GM21526 (cell line): ENCODE measurements around the gene TBXAS1.

Experiments
- ATAC-seq: cut with Tn5 transposase; IDR thresholded peaks from one replicate; pipeline ENCODE4 v1.9.1; 2021; ENCODE audit warnings: moderate library complexity; ENCODE audit not compliant: unreplicated experiment, low FRiP score

TBXAS1 gene

DNA sequence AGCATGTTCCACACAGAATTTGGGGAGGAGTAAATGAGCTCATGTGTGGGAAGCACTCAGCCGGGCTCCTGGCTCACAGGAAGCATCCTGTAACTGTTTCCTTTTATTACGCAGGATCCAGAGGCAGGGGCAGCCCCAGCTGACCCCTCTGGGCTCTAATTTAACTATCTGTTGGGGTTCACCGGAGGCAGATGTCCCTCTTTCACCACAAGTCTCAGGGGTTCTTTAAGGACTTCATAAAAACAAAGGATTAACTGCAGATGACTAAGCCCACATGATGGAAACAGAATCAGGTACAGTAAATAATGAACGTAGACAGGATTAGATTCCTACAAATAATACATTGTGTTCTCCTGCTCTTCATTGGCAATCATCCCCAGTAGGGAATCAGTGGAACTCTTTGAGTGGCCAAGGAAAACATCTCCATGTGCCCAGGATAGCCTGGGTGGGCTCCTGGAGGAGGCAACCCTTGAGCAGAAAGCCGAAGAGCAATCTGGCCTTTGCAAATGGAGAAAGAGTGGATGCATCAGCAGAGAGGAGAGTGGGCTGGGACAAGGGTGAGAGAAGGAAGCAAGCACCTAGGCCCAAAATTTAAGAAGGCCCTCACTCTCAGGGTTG, 24.6 kb downstream of the TBXAS1 start:
- ATAC-seq = no peak

DNA sequence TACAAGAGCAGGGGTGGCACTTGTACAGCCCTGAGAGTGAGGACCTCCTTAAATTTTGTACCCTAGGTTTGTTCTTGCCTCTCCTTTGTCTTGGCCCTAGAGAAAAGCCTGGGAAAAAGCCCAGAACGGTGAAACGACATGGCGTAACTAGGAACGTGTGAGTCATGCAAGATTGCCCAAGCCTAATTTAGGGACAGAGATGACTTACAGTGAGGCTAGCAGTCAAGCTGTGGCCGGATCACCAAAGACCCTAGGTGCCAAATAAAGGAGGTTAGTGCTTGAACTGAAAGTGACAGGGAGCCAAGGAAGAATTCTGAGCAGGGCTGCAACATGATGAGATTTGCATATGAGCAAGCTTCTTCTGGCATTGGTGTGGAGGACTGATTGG, 25.1 kb downstream of the TBXAS1 start:
- no peak for ATAC-seq

DNA sequence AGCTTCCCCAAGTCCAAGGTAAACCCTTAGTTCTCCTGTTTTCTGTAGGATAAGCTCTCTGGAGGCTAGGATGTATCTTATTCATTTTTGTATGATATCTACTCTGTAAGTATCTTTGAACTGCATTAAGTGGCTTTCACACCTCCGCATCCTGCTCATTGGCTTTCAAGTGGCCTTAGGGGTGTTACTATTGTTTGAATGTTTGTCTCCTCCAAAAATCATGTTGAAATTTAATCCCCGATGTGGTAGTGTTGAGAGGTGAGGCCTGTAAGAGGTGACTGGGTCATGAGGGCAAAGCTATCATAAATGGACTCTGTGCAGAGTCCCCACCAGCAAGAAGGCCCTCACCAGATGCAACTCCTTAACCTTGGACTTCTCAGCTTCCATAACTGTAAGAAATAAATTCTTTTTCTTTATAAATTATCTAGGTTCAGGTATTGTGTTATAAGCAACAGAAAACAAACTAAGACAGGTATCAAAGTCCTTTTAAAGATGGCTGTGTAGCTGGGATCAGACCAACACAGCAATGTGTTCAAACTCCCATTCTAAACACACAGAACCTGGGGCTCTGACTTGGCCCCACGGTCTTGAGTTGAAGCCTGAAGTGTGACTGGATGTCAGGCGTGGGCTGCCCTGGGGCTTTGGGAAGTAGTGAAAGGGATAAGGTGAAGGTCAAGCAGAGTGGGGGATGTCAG, 25.9 kb downstream of the TBXAS1 start:
- ATAC-seq = no peak

DNA sequence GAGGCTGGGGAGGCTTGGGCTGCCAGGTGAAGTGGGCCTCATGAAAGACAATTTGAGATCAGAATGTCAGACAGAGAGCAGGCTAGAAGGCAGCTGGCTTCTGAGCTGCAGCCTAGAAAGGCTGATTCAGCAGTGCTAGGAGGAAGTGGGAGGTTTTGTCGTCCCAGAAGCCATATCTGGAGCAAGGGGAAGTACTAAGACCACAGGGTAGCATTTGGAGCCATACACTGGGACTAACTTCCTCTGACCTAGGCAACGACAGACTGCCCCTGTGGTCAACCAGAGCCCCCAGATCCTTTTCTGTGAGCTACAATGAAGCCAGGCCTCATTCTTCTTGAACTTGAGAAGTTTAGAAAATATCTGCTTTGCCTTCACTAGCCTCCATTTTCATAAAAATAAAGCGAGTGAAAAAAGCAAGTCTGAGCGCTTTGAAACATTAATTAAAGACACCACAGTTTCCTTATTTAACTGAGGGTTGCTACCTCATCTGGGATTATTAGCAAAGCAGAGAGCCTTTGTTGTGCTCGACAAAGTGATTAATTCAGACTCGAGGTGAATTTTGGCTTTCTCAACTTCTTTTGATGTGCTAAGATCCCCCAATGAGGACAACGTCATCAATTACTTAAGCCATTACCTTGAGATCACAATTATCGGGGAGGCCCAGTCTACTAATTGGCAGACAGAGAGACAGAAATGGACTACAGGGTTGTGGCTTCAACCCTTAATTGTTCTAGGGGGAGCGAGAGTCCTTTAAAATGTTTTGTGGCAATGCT, 26.6 kb downstream of the TBXAS1 start:
- ATAC-seq = peak; percentile 75

DNA sequence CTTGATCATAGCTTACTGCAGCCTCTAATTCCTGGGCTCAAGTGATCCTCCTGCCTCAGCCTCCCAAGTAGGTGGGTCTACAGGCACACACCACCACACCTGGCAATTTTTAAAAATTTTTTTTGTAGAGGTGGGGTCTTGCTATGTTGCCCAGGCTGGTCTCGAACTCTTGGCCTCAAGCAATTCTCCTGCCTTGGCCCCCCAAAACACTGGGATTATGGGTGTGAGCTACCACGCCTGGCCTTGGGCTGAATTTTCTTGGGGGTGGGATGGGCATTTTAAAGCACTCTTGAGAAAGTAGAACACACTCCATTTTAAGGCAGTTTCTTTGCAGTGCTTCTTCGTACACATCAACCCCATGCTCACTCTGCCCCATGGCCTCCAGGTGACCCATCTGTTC, 28.7 kb downstream of the TBXAS1 start:
- no peak for ATAC-seq

DNA sequence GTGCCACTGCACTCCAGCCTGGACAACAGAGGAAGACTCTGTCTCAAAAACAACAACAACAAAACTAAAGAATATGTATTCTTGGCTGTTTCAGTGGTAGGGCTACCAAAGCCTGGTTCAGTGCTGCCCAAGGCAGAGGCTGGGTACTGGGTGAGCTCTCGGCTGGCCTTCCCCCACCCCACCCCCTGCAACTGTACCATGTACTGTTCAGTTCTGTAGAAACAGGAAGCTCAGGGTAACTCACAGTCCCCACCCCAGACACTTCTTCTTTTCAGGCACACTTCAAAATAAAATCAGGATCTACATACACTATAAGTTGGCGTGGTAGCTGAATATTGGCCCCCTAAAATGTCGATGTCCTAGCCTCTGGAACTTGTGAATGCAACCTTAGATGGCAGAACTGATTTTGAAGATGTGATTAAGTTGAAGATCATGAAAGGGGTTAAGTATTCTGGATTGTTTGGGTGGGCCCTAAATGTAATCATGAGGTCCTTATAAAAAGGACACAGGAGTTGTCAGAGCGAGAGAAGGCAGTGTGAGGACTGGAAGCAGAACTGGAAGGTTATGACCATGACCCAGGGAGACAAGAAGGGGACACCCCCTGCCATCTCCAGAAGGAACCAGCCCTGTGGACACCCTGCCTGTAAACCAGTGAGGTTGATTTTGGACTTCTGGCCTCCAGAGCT, 31.2 kb downstream of the TBXAS1 start:
- ATAC-seq = no peak

DNA sequence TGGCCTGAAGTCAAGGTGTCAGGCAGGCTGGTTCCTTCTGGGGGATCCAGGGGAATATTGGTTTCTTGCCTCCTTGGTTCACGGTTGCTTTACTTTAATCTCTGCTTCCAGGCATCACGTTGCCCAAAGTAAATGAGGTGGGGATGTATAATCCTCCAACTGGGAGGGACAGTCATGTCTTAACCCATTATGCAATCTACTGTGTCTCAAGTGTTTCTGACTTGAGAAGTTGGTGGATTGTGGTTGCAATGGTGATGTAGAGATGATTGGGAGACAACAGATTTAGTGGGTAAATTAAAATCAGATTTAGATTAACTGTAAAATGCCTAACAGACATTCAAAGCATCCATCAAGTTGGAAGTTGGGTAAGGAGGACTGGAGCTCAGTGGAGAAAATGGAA, 32.7 kb downstream of the TBXAS1 start:
- ATAC-seq = no peak

DNA sequence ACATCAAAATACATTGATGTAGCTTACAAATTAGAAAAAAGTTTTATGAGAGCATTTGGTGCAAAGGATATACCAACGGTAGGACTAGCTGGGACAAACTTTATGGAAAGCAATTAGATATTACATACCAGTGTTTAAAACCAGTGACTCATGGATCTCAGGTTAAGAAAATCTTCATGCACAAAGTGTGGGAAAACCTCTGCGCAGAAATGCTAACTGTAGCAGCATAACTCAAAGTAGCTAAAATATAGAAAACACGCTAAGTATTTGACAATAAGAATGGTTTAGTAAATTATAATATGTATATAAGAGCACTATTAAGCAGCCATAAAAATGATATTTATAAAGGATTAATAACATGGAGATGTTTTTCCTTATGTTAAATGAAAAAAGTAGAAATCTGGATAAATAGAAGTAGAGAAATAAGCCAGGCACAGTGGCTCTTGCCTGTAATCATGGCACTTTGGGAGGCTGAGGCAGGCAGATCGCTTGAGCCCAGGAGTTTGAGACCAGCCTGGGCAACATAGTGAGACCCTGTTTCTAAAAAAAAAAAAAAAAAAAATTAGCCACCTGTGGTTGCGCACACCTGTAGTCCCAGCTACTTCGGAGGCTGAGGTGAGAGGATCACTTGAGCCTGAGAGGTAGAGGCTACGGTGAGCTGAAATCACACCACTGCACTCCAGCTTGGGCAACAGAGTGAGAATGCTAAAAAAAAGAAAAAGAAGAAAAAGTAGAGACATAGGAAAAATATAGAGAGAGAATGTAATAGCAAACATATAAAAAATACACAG, 37.2 kb downstream of the TBXAS1 start:
- no peak for ATAC-seq

DNA sequence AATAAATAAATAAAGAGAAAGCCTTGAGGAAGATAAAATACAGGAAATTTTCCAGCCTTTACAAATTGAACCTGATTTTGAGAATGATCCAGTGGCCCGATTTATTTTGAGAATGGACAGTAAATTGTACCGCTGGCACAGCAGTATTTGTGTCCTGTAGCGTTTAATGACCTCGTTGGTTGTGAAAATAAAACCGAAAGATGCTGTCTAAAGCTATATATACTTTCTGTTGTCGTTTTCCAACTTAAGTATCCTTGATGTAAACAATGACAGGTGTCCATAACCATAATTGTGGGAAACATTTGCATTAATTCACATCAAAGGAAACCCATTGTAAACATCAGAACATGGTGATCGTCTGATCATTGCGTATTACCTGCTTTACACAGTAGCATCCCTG, 38.8 kb downstream of the TBXAS1 start:
- ATAC-seq = no peak

DNA sequence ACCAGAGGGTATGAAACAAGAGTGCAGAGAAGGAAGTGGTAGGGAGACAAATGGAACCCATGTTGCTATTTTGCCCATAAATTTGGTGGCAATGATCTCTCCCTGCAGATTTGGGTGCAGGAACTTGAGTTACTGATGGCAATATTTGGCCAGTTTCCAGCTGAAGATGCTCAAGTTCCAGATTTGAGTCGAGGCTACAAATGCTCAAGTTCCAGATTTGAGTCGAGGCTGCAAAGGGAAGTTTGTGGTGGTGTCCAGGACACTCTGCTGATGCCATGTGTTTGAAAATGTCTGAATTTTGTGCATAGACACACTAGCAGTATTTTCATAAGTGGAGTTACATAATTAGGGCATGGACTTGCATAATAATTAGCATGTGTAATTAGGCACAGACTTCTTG, 40.8 kb downstream of the TBXAS1 start:
- ATAC-seq = no peak

DNA sequence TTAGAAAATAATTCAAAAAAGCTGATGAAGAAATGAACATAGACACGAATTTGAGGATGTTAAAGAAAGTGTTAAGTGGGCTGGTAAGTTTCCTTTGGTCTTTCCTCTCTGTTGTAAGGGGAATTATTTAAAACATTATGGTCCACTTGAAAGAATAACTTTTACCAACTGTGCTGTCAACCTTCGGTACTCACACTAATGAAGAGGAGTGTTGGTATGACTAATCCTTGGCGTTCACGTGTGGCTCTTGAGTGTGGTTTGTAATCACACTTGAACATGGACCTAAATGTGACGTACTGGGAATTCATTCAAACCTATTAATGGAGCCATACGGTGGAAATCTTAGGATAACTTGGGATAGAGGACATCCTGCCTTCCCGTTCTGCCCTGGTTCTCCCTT, 41.3 kb downstream of the TBXAS1 start:
- ATAC-seq = no peak

DNA sequence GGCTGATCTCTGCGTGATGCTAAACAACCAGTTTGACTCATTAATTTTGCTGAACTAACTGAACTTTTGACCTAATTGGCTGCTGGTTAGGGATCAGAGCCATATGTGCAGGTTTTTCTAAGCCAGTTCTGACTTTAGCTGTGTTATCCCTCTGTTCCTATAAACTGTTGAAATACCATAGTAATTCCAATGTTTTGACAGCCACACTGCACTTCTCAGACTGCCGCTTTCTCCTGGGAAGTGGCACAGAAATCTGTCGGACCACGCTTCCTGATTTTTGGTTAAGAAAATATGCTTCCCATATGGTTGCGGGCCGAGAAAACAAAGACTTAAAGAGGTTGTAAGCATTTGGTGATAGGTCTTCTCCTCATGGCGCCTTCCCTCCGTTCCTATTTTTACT, 42.3 kb downstream of the TBXAS1 start:
- ATAC-seq = no peak

DNA sequence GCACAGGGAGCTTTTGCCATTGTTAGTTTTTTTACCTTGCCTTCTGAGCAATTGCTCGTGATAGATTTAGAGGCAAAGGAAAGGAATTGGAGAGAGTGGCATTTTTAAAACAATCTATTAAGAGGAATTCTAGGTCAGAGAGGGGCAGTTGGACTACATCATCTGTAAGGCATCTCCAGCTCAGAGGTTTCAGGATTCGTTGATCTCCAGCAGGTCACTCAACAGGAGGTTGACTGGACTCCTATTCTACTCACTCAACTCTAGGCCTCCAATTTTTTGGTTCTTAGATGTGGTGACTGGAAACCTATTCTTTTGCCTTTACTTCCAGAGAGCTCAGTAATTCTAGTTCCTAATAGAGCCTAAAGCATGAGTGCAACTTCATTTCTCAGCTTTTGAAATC, 42.8 kb downstream of the TBXAS1 start:
- no peak for ATAC-seq

DNA sequence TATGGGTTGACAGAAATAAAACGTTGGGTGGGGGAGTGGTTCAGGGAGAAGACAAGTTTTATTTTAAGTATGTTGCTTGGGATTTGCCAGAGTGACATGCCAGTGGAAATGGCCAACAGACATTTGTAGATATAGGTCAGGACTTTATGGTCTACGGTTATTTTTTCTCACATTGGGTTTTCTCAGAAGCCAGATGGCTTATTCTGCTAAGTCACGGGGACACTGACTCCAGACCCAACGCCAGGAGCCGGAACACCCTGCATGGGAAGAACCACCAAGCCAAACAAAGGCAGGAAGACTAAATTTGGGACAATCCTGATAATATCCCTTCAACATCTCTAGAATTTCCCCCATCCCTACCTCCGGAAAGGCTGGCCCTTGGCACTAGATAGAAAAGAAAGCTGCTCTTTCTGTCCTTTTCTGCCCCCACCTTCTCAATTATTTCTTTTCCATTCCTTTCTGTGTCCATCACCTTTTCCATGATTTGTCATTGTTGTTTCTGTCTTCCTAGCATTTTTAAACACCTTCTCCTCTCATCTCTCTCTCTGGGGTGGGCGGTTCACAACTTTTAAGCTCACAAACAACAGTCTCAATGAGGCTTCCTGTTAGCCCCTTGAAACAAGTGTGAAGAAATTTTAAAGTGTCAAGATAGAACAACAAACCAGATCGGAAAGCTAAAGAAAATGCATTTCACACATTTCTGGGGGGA, 44.7 kb downstream of the TBXAS1 start:
- ATAC-seq = no peak

DNA sequence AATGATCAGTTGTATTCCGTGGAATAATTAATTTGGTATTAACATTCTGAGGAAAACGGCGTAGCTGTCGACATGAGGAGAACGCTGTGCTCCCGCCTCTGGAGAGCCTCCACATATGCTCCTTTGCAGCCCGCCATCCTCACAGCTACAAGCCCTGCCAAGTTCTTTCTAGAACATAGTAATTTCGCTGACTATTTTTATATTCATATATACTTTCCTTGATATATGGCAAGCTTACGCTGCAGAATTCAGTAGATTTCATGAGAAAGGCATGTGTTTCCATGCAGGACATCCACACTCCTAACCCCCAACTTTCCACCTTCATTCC, 45.2 kb downstream of the TBXAS1 start:
- no peak for ATAC-seq

DNA sequence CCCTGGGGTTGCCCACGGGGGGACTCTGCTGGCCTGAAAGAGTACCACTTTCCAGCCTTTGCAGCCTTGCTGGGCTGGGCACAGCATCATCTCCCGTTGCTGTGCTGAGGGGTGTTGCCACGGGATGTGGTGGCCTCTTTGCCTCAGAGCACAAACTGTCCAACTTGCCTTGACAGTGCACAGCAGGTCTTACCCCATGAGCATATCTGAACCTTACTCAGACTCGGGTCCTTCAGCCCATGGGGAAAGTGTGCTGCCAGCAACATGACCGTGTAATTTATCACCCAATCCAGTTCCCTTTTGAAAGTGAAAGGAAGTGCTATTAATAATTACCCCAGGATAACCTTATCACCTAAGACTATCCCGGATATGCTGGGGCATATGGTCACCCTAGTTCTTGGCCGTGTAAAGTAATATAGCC, 46.8 kb downstream of the TBXAS1 start:
- no peak for ATAC-seq

DNA sequence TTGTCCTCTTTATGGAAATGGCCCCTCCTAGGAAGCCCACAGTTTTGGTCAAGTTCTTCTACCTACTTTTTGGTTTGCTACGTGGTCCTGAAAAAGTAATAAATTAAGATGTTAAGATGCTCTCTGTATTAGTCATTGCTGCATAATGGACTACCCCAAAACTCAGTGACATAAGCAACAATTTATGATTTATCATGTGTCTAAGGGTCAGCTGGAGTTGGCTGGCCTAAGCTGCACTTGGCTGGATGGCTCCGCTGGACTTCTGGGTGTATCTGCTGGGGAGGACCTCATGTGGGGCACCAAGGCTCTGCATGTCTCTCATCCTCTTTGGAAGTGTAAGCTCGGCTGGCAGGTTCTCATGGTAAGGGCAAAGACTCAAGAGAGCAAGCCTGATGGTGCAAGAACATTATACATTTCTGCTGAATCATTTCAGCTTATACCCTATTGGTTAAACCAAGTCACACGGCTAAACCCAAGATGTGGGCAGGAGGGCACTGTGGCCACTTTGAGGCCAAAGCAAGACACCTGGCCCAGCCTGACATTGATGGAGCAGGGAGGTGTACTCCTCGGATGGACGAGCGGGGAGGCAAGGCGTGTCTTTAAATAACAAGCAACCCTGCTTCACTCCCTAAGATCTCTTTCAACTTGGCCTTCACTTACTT, 47.7 kb downstream of the TBXAS1 start:
- no peak for ATAC-seq

DNA sequence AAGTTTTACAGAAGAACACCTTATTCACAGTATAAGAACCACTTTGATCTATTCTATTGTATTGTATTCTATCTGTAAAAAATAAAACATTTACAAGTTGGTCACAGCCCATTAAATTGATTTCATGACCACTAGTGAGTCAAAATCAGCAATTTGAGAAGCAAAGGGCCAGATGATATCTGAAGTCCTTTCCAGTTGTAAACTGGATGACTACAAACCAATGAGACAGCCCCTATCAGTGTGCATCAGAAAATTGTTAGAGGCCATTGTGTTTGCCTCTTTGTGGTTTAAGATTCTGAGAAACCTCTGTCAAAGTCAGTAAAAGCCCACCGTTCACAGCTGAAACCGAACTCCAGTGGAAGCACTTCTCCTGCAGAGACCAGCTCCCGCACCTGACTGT, 54.8 kb downstream of the TBXAS1 start:
- ATAC-seq = no peak

DNA sequence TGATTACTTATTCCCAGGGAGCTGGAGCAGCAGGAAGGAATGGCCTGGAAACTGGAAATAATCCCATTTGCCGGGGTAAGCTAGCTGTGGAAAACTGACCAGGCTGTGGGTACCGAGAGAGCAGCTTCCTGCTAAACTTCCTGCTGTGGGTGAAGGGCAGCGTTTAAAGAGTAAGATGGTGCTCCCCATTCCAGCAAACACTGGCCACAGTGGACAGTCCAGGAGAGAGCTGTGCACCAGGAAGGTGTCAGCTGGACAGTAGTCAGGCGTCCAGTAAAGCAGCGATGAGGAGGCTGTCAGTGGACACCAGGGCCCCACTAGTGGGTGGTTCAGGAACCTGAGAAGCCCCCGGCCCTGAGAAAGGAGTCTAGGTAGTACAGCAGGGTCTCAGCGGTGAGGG, 55.4 kb downstream of the TBXAS1 start:
- ATAC-seq = no peak

DNA sequence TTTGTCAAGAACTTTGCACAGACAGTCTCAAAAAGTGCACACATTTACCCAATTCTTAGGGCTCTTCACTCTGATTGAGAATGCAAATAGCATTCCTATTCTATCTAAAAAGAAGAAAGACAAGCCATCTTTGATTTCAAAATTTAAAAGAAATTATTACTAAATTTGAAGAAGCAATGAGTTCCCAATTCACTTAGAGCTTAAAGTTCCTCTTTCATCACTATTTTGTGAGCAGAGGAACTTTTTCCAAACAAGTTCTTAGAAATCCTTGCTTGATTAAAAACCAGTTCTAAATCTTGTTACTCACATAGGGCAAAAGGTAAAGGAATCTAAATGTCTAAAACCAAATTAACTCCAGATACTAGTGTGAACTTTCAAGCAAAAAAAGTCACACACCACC, 56.4 kb downstream of the TBXAS1 start:
- no peak for ATAC-seq
